Vagina (tissue), 2 donors: ENCODE data around the gene ZC3HAV1L. TPM values are rescaled to one million over a fixed set of nuclear protein-coding genes. Genes with fewer than 3 reads are reported as not detected.

Experiments
- DNase-seq, 2 donors: peaks; one replicate each; pipeline ENCODE4 v3.0.0-alpha.2; 2017; ENCODE audit errors: extremely low spot score in 2 of 2
- H3K27ac ChIP-seq: fragments of 200-600 bp; sonication (generic); one replicate; pipeline ENCODE4 v1.5.1; 2019
- H3K27me3 ChIP-seq: fragments of 200-600 bp; sonication (generic); one replicate; pipeline ENCODE4 v1.5.1; 2019
- H3K36me3 ChIP-seq, 2 donors: fragments of 200-600 bp; sonication (generic); one replicate each; pipeline ENCODE4 v1.5.1; 2017 to 2019
- H3K4me1 ChIP-seq: fragments of 200-600 bp; sonication (generic); one replicate; pipeline ENCODE4 v1.5.1; 2019
- H3K4me3 ChIP-seq, 2 donors: fragments of 200-600 bp; sonication (generic); 1 replicate in 1 of 2; 2 replicates in 1 of 2; pipeline ENCODE4 v1.5.1; 2016 to 2019
- H3K9me3 ChIP-seq: fragments of 200-600 bp; sonication (generic); one replicate; pipeline ENCODE4 v1.5.1; 2019
- POLR2A ChIP-seq, 2 donors: fragments of 450-650 bp; IDR thresholded peaks; one replicate each; pipeline ENCODE4 v1.6.1; 2017; ENCODE audit warnings: antibody characterized with exemption in 2 of 2, mild to moderate bottlenecking in 2 of 2, moderate library complexity in 2 of 2
- POLR2AphosphoS5 ChIP-seq, 2 donors: sonication (generic); formaldehyde crosslinking; IDR thresholded peaks; one replicate each; pipeline ENCODE4 v1.9.0; 2017; ENCODE audit warnings: antibody characterized with exemption in 2 of 2, mild to moderate bottlenecking in 2 of 2, low read depth in 1 of 2; ENCODE audit not compliant: insufficient read depth in 1 of 2
- intact Hi-C: fragments of 100-400 bp; cut with DNase I; formaldehyde crosslinking; loops from one replicate; pipeline ENCODE4 v1.15.1; 2023
- total RNA-seq: library from RNA; depleted of rRNA; stranded (reverse); fragments of >200 nt; gene quantifications from one replicate; pipeline ENCODE4 v1.2.3, GENCODE V29; 2016
- TF ChIP-seq, protein P1 (sequence below), 3 experiments: fragments of 450-650 bp in 2 of 3; fragments of 200-600 bp in 1 of 3; sonication (generic) in 1 of 3; IDR thresholded peaks; one replicate each; pipeline ENCODE4 v1.5.1; 2017 to 2019; ENCODE audit warnings: antibody characterized with exemption in 3 of 3, mild to moderate bottlenecking in 2 of 3, moderate library complexity in 2 of 3

ZC3HAV1L gene
- total RNA-seq, 1 donor from 2014 or later, result 55.7 TPM

DNA sequence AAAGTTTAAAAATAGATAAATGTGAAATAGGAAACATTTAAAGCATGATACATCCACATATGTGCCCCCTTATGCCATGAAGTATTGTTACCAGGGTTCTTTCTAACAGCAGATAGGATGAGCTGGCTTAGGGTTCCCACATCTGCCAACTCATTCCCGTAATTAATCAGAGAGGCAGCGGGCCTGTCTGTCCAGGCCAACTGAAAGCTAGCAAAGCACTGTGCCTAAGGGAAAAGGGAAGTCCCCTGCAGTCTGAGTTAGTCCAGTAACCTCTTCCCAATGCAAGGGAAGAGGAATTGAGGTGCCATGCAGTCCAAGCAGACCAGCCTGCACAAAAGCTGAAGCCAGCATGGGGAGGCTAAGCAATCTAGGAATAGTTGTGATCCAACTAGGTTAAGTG lies 18.3 kb upstream of the ZC3HAV1L start:
- Histone ChIP-seq H3K27ac (no peak overlapping the region), H3K36me3 (peaks cover 0 to 54% of the 10 kb centered on the region in 2 donors), H3K27me3 (no peaks in the 10 kb centered on the region), H3K9me3 (no peaks in the 10 kb centered on the region), H3K4me3 (no peak overlapping the region), H3K4me1 (no peaks in the 10 kb centered on the region)
- intact Hi-C loops, result no loop called here
- DNase-seq, result no peak
- no peak for TF ChIP-seq POLR2AphosphoS5 (IDR thresholded peaks at IDR 0.05; ENCODE audit: insufficient read depth in 1 of 2, low read depth in 1 of 2)
- TF ChIP-seq, protein P1, sequence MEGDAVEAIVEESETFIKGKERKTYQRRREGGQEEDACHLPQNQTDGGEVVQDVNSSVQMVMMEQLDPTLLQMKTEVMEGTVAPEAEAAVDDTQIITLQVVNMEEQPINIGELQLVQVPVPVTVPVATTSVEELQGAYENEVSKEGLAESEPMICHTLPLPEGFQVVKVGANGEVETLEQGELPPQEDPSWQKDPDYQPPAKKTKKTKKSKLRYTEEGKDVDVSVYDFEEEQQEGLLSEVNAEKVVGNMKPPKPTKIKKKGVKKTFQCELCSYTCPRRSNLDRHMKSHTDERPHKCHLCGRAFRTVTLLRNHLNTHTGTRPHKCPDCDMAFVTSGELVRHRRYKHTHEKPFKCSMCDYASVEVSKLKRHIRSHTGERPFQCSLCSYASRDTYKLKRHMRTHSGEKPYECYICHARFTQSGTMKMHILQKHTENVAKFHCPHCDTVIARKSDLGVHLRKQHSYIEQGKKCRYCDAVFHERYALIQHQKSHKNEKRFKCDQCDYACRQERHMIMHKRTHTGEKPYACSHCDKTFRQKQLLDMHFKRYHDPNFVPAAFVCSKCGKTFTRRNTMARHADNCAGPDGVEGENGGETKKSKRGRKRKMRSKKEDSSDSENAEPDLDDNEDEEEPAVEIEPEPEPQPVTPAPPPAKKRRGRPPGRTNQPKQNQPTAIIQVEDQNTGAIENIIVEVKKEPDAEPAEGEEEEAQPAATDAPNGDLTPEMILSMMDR (IDR thresholded peaks at IDR 0.05), result no peak
- TF ChIP-seq POLR2A (IDR thresholded peaks at IDR 0.05), result no peak

DNA sequence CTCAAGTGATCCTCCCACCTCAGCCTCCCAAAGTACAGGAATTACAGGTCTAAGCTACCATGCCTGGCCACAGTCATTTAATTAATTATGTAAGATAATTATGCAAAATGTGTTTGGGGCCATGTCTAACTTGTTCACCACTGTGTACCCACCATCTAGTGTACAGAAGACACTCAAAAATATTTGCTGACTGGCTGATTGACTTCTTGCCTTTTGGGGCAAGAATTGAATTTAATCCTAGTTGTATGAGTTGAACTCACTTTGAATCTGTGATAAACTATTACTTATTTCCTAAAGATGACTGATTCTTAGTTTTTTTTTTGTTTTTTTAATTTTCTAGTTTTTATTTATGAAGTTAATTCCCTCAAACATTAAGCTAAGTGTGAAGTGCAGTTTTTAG lies 15.8 kb upstream of the ZC3HAV1L start:
- H3K4me1 ChIP-seq, result no peaks in the 10 kb centered on the region
- peaks cover 0 to 63% of the 10 kb centered on the region in 2 donors for H3K36me3 ChIP-seq
- no peaks in the 10 kb centered on the region for H3K27me3 ChIP-seq
- TF ChIP-seq, protein P1 (IDR thresholded peaks at IDR 0.05), result no peak
- no peak for TF ChIP-seq POLR2AphosphoS5 (IDR thresholded peaks at IDR 0.05; ENCODE audit: insufficient read depth in 1 of 2, low read depth in 1 of 2)
- no peak for TF ChIP-seq POLR2A (IDR thresholded peaks at IDR 0.05)
- H3K4me3 ChIP-seq, result no peak overlapping the region
- intact Hi-C loops, result no loop called here
- no peak for DNase-seq
- no peak overlapping the region for H3K27ac ChIP-seq
- no peaks in the 10 kb centered on the region for H3K9me3 ChIP-seq

DNA sequence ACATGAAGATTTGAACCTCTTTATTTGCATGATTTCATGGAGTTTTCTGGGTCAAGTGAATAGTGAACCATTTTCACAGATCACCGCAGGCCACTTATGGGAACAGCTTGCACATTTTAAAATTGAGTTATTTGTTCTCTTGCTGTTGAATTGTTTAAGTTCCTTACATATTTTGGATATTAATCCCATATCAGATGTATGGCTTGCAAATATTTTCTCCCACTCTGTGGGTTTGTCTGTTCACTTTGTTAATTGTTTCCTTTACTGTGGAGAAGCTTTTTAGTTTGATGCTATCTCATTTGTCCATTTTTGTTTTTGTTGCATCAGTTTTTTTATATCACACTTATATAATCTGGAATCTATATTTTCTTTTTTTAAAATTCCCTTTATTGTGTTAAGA lies 14.1 kb upstream of the ZC3HAV1L start:
- H3K27me3 ChIP-seq, result no peaks in the 10 kb centered on the region
- peaks cover 0 to 75% of the 10 kb centered on the region in 2 donors for H3K36me3 ChIP-seq
- TF ChIP-seq POLR2A (IDR thresholded peaks at IDR 0.05), result no peak
- TF ChIP-seq, protein P1 (IDR thresholded peaks at IDR 0.05), result no peak
- no peak for TF ChIP-seq POLR2AphosphoS5 (IDR thresholded peaks at IDR 0.05; ENCODE audit: insufficient read depth in 1 of 2, low read depth in 1 of 2)
- no peak for DNase-seq
- H3K27ac ChIP-seq, result no peak overlapping the region
- intact Hi-C loops, result no loop called here
- H3K4me1 ChIP-seq, result no peaks in the 10 kb centered on the region
- H3K9me3 ChIP-seq, result no peaks in the 10 kb centered on the region
- no peak overlapping the region for H3K4me3 ChIP-seq

DNA sequence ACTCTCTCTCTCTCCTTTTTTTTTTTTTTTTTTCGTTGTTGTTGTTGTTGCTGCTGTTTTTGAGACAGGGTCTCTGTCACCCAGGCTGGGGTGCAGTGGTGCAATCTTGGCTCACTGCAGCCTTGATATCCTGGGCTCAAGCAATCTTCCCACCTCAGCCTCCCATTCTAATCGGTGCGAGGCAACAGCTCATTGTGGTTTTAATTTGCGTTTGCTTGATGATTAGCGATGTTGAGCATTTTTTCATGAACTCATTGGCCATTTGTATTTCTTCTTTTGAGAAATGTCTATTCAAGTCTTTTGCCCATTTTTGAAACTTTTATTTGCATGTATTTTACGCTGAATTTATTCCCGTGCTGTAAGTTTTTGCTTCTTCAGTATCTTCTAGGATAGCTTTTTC lies 13.3 kb upstream of the ZC3HAV1L start:
- Histone ChIP-seq H3K4me3 (no peak overlapping the region), H3K4me1 (no peaks in the 10 kb centered on the region), H3K36me3 (peaks cover 0 to 72% of the 10 kb centered on the region in 2 donors), H3K27ac (no peak overlapping the region), H3K9me3 (no peaks in the 10 kb centered on the region), H3K27me3 (no peaks in the 10 kb centered on the region)
- no peak for TF ChIP-seq POLR2AphosphoS5 (IDR thresholded peaks at IDR 0.05; ENCODE audit: insufficient read depth in 1 of 2, low read depth in 1 of 2)
- no peak for TF ChIP-seq POLR2A (IDR thresholded peaks at IDR 0.05)
- TF ChIP-seq, protein P1 (IDR thresholded peaks at IDR 0.05), result no peak
- intact Hi-C loops, result no loop called here
- no peak for DNase-seq

DNA sequence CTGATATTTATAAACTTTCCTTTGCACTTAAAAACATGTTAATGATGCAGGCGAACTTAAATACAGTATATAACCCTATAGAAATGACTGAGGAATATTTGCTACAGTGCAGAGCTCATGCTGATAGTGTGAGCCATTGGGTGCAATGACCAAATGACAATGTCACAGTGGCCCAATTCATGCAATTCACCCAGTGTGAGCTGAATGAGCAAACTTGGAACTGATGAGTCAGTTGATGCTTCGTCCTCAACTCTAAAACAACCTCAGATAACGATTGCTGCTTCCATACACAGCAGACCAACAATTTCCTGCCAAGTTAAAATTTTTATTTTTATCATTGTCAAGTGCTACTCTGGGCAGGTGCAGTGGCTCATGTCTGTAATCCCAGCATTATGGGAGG lies 12.1 kb upstream of the ZC3HAV1L start:
- no peak overlapping the region for H3K4me3 ChIP-seq
- TF ChIP-seq, protein P1 (IDR thresholded peaks at IDR 0.05), result no peak
- TF ChIP-seq POLR2AphosphoS5 (IDR thresholded peaks at IDR 0.05; ENCODE audit: insufficient read depth in 1 of 2, low read depth in 1 of 2) (no peak), POLR2A (IDR thresholded peaks at IDR 0.05) (no peak)
- intact Hi-C loops, result no loop called here
- H3K27me3 ChIP-seq, result no peaks in the 10 kb centered on the region
- no peak overlapping the region for H3K27ac ChIP-seq
- H3K4me1 ChIP-seq, result no peaks in the 10 kb centered on the region
- DNase-seq, result no peak
- no peaks in the 10 kb centered on the region for H3K9me3 ChIP-seq
- peaks cover 0 to 60% of the 10 kb centered on the region in 2 donors for H3K36me3 ChIP-seq
